ELF-1 (cell line): Measurements from ENCODE around the gene SUOX.
A peak's percentile ranks its signal among the peaks of the same experiment; 100 is the strongest.
"Not testable (repeated sequence)": the region's sequence is repeated elsewhere in the genome, so short reads cannot be mapped to it uniquely, and the experiment has no call there.

Experiments
- DNase-seq: peaks from one replicate; pipeline ENCODE4 v3.0.0-alpha.2; 2016; ENCODE audit warnings: low read depth, low spot score

Gene SUOX

GRCh38 chr12:56020423-56021184, 23.5 kb downstream of the SUOX start, which contains the start of gene IKZF4:
Gene IKZF4 (plus strand): TSS chr12:56021043. CDS start chr12:56021494, 451 bp downstream.
- peak; percentile 84 for DNase-seq

GRCh38 chr12:56021889-56022497, 24.9 kb downstream of the SUOX start:
- no peak for DNase-seq

- peak; percentile 41 for DNase-seq
Observed at GRCh38 chr12:56028511-56029165, 31.6 kb downstream of the SUOX start.

- DNase-seq: no peak
Observed at GRCh38 chr12:56029166-56029519, 32.1 kb downstream of the SUOX start.

- peak; percentile 40 for DNase-seq
Observed at GRCh38 chr12:56029666-56030293, 32.7 kb downstream of the SUOX start.

- DNase-seq: no peak
Observed at GRCh38 chr12:56031987-56032386, 34.9 kb downstream of the SUOX start.

- DNase-seq: no peak
Observed at GRCh38 chr12:56034586-56035332, 37.7 kb downstream of the SUOX start.

- DNase-seq: no peak
Observed at GRCh38 chr12:56037161-56037560, 40.1 kb downstream of the SUOX start.

- DNase-seq: no peak
Observed at GRCh38 chr12:56038022-56038655, 41.1 kb downstream of the SUOX start.

GRCh38 chr12:56040151-56040550, 43.1 kb downstream of the SUOX start:
- no peak for DNase-seq

- peak; percentile 73 for DNase-seq
Observed at GRCh38 chr12:56040963-56041551, 44.0 kb downstream of the SUOX start.

GRCh38 chr12:56041552-56042429, 44.7 kb downstream of the SUOX start, which contains the start of gene RPS26:
Gene RPS26 (plus strand): TSS chr12:56041918. CDS start chr12:56042167, 249 bp downstream.
- DNase-seq: peak; percentile 98

GRCh38 chr12:56042430-56042813, 45.3 kb downstream of the SUOX start:
- DNase-seq: not testable (repeated sequence)

GRCh38 chr12:56042843-56043242, 45.8 kb downstream of the SUOX start:
- no peak for DNase-seq

GRCh38 chr12:56046027-56046780, 49.1 kb downstream of the SUOX start:
- no peak for DNase-seq

GRCh38 chr12:56053407-56053893, 56.4 kb downstream of the SUOX start:
- no peak for DNase-seq
